Measurements from ENCODE around the gene COL1A1.

COL1A1 gene

DNA sequence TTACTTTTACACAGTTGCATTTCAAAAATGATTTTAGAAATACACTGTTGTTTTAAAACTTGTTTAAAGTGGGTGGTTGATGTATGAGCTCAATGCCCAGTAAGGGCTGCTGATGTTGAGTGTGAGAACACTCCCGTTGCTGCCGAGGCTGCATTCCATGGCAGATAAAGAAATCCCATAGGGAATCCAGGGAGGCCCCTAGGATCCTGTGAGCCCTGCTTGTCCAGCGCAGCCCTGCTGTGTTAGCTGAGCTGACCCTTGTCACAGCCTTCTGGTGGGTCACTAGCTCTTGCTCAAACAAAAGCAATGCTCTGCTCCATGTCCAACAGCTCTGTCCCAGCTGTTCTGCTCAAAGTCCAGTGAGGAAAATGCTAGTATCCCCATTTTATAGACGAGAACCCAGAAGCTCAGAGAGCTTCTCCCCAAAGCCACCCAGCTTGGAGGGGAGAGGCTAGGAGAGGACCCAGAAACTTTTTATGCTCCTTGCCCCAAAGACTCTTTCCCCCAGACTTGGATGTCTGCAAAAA lies 18.6 kb upstream of the COL1A1 start:
- H3K27ac ChIP-seq = peak overlapping the region; percentile 82 to 94
- TF ChIP-seq, protein P1, sequence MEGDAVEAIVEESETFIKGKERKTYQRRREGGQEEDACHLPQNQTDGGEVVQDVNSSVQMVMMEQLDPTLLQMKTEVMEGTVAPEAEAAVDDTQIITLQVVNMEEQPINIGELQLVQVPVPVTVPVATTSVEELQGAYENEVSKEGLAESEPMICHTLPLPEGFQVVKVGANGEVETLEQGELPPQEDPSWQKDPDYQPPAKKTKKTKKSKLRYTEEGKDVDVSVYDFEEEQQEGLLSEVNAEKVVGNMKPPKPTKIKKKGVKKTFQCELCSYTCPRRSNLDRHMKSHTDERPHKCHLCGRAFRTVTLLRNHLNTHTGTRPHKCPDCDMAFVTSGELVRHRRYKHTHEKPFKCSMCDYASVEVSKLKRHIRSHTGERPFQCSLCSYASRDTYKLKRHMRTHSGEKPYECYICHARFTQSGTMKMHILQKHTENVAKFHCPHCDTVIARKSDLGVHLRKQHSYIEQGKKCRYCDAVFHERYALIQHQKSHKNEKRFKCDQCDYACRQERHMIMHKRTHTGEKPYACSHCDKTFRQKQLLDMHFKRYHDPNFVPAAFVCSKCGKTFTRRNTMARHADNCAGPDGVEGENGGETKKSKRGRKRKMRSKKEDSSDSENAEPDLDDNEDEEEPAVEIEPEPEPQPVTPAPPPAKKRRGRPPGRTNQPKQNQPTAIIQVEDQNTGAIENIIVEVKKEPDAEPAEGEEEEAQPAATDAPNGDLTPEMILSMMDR (IDR thresholded peaks at IDR 0.05) = no peak

DNA sequence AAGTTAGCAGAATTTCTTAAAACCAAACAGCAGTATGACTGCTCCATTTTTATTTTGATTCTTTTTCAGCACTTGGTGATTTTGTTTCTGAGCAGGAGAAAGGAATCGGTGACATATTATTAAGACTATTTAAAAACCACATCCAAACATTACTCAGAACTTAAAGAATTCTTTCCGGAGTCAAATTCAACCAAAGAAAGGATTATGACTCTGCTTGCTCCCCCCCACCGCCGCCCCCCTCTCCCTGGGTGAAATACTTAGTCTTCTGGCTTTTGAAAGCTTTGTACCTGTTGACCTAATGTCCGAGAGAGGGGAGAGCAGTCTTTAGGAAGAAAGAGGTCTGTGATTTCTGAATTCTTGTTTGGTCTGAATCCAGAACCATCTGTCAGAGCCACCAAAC lies 17.9 kb upstream of the COL1A1 start:
- H3K4me3 ChIP-seq = peak overlapping the region; percentile 28

More for the DNA sequence above, 18.6 kb upstream of the COL1A1 start:
- DNase-seq (ENCODE audit: low spot score) = peak; percentile 80
- peak overlapping the region; percentile 25 for H3K4me3 ChIP-seq

DNA sequence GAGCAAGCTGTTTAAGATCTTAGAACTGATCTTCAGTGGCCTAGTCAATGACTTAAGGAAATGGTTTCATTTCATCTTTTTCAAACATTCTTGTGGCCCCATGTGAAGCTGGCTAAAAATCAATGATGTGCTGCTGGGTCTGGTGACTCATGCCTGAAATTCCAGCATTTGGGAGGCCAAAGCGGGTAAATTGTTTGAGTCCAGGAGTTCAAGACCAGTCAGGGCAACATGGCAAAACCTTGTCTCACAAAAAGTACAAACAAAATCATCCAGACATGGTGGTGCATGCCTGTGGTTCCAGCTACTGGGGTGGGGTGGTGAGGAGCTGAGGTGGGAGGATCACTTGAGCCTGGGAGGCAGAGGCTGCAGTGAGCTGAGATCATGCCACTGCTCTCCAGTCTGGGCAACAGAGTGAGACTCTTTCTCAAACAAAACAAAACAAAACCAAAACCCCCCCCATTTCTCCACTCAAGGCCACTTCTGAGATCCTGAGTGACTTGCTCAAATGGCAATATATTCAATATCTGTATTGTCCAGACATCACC lies 17.4 kb upstream of the COL1A1 start:
- H3K27ac ChIP-seq = peak overlapping the region; percentile 82 to 94
- DNase-seq (ENCODE audit: low spot score) = no peak
- TF ChIP-seq, protein P1 (IDR thresholded peaks at IDR 0.05) = no peak
- peak overlapping the region; percentile 28 for H3K4me3 ChIP-seq

More for the DNA sequence above, 17.9 kb upstream of the COL1A1 start:
- H3K27ac ChIP-seq = peak overlapping the region; percentile 82 to 94
- TF ChIP-seq, protein P1 (IDR thresholded peaks at IDR 0.05) = no peak
- no peak for DNase-seq (ENCODE audit: low spot score)

DNA sequence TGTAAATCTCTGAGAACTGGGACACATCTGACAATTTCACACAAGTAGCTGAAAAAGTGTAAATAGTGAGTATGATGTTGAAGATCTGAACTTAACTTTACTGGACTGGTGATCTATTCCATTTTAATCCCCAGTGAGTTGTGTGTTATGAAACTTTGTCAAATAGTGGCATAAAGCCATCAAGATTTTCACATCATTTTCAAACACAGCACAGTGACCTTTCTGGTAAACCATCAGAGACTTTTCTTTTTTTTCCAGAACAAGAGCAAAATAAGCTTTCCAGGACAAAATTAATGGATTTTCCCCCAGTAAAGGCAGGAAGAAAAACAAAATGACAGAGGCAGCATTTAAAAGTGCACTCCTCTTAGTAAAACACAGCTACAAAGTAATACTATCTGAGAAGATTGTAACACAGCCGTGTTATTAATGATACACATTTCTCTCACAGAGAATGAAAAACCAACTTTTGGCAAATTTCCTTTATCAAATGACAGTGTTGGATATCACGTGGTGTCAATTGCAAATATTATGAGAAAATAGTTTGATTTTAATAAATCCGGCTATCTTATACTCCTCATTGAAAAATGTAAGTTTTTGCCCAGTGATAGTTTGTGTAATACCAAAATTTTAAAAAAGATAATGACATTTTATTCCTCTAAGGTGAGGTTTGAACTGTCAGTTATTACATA lies 16.8 kb upstream of the COL1A1 start:
- Histone ChIP-seq H3K27ac (peak overlapping the region; percentile 82 to 94), H3K4me3 (peak overlapping the region; percentile 28)
- no peak for DNase-seq (ENCODE audit: low spot score)
- TF ChIP-seq, protein P1 (IDR thresholded peaks at IDR 0.05) = no peak

DNA sequence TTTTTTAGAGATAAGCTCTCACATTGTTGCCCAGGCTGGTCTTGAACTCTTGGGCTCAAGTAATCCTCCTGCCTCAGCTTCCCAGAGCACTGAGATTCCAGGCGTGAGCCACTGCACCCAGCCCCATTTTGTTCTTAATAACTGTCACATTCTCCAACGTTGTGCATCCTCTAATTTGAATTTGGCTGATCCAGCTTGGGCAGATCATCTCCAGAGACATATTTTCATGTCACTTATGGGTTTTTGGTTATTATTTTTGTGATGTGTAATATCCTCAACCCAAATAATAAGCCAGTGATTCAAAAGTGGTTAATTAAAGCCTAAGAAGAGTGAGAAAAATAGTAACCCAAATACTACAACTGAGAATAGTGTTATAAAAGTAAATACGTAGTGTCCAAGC lies 16.2 kb upstream of the COL1A1 start:
- TF ChIP-seq, protein P1 (IDR thresholded peaks at IDR 0.05) = no peak
- no peak for DNase-seq (ENCODE audit: low spot score)

DNA sequence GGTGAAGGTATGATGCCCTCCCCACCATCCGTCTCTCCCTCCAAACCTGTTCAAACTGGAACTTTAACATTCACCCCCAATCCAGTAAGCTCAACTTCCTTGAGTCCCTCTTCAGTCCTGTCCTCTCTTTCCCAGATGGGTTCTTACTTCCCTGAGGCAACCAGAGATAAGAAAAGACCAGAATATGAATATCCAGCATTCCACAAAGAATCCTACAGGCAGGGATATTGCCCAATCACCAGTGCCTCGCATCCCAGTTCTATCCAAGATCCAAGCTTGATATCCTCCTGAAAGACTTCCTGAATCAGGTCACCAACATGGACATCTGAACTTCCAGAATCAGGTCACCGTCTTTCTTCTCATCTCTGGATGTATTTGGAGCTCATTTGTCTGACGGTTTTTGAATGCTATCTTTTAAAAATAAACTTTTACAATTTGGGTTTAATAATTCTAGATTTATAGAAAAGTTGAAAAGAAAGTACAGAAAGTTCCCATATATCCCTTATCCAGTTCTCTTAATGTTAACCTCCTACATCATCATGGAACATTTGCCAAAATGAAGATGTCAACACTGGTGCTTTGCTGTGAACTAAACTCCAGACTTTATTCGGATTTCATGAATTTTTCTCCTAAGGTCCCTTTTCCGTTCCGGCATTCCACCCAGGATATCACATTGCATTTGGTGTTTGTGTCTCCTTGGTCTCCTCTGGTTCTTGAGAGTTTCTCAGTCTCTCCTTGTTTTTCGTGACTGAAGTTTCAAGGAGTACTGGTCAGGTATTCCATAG lies 13.7 kb upstream of the COL1A1 start:
- TF ChIP-seq, protein P1 (IDR thresholded peaks at IDR 0.05) = no peak
- DNase-seq (ENCODE audit: low spot score) = no peak
- Histone ChIP-seq H3K4me3 (no peak overlapping the region), H3K27ac (peak overlapping the region; percentile 33 to 84)

More for the DNA sequence above, 16.2 kb upstream of the COL1A1 start:
- H3K4me3 ChIP-seq = no peak overlapping the region
- peak overlapping the region; percentile 82 to 94 for H3K27ac ChIP-seq

Data from coronary artery (tissue), 2 donors.